ENCODE measurements around the gene C10orf71.

The C10orf71 gene

GRCh38 chr10:49328401-49329145 is 29.6 kb downstream of the C10orf71 start:
- TF ChIP-seq EP300 (IDR thresholded peaks at IDR 0.05; ENCODE audit: borderline replicate concordance) = no peak

- TF ChIP-seq ZBTB7A (IDR thresholded peaks at IDR 0.05; ENCODE audit: low read depth) (no peak), EP300 (IDR thresholded peaks at IDR 0.05; ENCODE audit: borderline replicate concordance) (no peak), TAF1 (IDR thresholded peaks at IDR 0.05; ENCODE audit: low read depth) (no peak), EGR1 (IDR thresholded peaks at IDR 0.05) (no peak), CEBPB (IDR thresholded peaks at IDR 0.05) (no peak), CREB1 (IDR thresholded peaks at IDR 0.05; ENCODE audit: low read depth) (no peak), REST (IDR thresholded peaks at IDR 0.05; ENCODE audit: low read depth) (no peak), USF1 (IDR thresholded peaks at IDR 0.05) (no peak), YY1 (IDR thresholded peaks at IDR 0.05; ENCODE audit: low read depth) (no peak), FOXM1 (IDR thresholded peaks at IDR 0.05; ENCODE audit: borderline replicate concordance, low read depth) (no peak), TEAD4 (IDR thresholded peaks at IDR 0.05) (no peak), NFIC (IDR thresholded peaks at IDR 0.05) (no peak), RAD21 (IDR thresholded peaks at IDR 0.05; ENCODE audit: low read depth) (no peak), TCF12 (IDR thresholded peaks at IDR 0.05; ENCODE audit: low read depth) (no peak), MAX (IDR thresholded peaks at IDR 0.05) (no peak)
Measured at GRCh38 chr10:49329146-49329505, 30.2 kb downstream of the C10orf71 start.

- TF ChIP-seq TEAD4 (IDR thresholded peaks at IDR 0.05) (no peak), YY1 (IDR thresholded peaks at IDR 0.05; ENCODE audit: low read depth) (no peak), ZBTB7A (IDR thresholded peaks at IDR 0.05; ENCODE audit: low read depth) (no peak), REST (IDR thresholded peaks at IDR 0.05; ENCODE audit: low read depth) (no peak), CREB1 (IDR thresholded peaks at IDR 0.05; ENCODE audit: low read depth) (no peak), EGR1 (IDR thresholded peaks at IDR 0.05) (no peak), CEBPB (IDR thresholded peaks at IDR 0.05) (no peak), MAX (IDR thresholded peaks at IDR 0.05) (no peak), FOXM1 (IDR thresholded peaks at IDR 0.05; ENCODE audit: borderline replicate concordance, low read depth) (no peak)
Measured at GRCh38 chr10:49330127-49330665, 31.2 kb downstream of the C10orf71 start.

GRCh38 chr10:49331431-49331830 is 32.5 kb downstream of the C10orf71 start:
- no peak for TF ChIP-seq EGR1 (IDR thresholded peaks at IDR 0.05)
- no peak for TF ChIP-seq YY1 (IDR thresholded peaks at IDR 0.05; ENCODE audit: low read depth)
- TF ChIP-seq NFIC (IDR thresholded peaks at IDR 0.05) = no peak
- no peak for TF ChIP-seq REST (IDR thresholded peaks at IDR 0.05; ENCODE audit: low read depth)
- TF ChIP-seq CEBPB (IDR thresholded peaks at IDR 0.05) = no peak
- TF ChIP-seq TAF1 (IDR thresholded peaks at IDR 0.05; ENCODE audit: low read depth) = no peak
- no peak for TF ChIP-seq EP300 (IDR thresholded peaks at IDR 0.05; ENCODE audit: borderline replicate concordance)
- TF ChIP-seq RAD21 (IDR thresholded peaks at IDR 0.05; ENCODE audit: low read depth) = no peak
- no peak for TF ChIP-seq TCF12 (IDR thresholded peaks at IDR 0.05; ENCODE audit: low read depth)
- no peak for TF ChIP-seq USF1 (IDR thresholded peaks at IDR 0.05)
- TF ChIP-seq FOXM1 (IDR thresholded peaks at IDR 0.05; ENCODE audit: borderline replicate concordance, low read depth) = no peak
- TF ChIP-seq MAX (IDR thresholded peaks at IDR 0.05) = no peak
